ENCODE measurements around the gene BTG2.
"Not testable (repeated sequence)": the region's sequence is repeated elsewhere in the genome, so short reads cannot be mapped to it uniquely, and the experiment has no call there.

BTG2 gene

DNA sequence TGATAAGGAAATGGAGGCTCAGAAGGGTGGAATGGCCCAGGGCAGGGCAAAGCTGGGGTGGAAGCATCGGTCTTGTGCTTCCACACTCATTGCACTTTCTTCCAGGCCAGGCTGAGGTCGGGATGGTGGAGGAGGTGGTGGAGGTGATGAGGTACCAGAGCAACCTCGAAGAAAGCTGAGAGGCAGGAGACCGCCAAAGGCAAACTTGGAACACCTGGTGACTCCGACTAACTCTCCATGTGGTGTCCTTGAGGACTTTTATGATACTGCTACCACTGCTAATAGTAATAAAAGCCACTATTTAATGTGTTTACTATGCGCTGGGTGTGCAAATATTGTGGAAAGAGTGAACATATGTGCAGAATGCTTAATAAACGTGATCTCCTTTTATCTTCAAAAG, 16.9 kb upstream of the BTG2 start:
- intact Hi-C loops (cut with DNase I), result no loop called here
- DNase-seq, result no peak

DNA sequence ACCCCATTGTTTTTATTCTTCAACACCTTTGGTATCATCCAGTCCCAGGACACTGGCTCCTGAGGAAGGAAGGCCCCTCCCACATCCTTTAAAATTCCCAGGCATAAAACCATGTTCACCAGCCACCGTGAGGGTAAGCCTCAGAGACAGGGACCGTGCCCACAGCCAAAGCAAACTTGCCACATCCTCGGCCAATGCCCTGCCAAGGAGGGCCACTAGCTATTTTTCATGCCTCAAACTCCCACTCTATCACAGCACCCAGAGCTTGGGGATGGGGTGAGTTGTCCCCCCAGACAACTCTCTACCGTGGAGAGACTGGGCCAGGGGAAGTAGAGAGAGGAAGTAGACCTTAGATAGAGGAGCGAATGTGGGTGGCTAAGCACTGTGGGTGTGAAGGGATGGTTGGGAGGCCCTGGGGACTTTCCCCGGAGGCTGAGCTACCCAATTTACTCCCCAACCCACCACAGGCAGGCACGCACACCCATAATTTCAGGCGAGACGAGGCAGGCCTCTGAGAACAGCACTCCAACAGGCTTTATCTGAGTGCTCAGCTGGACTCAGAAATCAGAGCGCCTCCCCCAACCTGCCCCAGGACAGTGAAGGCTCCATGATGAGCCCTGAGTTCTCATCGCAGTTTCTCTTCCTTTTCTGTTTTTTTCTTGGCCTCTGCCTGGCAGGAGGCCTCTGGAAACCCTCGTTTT, 15.9 kb upstream of the BTG2 start:
- DNase-seq, result peak in 12 of 42 donors; percentile 20 to 64 (median 44)
- intact Hi-C loops (cut with DNase I), result no loop called here

DNA sequence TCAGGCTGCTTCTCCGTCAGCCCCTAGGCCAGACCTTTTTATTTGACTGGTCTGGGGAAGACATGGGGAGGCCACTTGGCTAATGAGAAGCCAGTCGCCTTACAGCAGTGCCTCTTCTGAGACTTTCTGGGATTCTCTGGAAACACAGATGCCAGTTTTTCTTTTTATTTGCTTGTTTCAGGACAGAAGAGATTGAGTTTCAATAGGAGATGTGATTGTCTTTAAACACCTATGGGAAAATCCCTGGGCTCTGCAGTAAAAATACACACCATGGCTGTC, 15.4 kb upstream of the BTG2 start:
- no peak for DNase-seq
- intact Hi-C loops (cut with DNase I), result no loop called here

- DNase-seq, result peak; percentile 90 to 98 (median 96)
- intact Hi-C loops (cut with DNase I), result no loop called here
Measured at GRCh38 chr1:203290261-203291089, 14.8 kb upstream of the BTG2 start.

DNA sequence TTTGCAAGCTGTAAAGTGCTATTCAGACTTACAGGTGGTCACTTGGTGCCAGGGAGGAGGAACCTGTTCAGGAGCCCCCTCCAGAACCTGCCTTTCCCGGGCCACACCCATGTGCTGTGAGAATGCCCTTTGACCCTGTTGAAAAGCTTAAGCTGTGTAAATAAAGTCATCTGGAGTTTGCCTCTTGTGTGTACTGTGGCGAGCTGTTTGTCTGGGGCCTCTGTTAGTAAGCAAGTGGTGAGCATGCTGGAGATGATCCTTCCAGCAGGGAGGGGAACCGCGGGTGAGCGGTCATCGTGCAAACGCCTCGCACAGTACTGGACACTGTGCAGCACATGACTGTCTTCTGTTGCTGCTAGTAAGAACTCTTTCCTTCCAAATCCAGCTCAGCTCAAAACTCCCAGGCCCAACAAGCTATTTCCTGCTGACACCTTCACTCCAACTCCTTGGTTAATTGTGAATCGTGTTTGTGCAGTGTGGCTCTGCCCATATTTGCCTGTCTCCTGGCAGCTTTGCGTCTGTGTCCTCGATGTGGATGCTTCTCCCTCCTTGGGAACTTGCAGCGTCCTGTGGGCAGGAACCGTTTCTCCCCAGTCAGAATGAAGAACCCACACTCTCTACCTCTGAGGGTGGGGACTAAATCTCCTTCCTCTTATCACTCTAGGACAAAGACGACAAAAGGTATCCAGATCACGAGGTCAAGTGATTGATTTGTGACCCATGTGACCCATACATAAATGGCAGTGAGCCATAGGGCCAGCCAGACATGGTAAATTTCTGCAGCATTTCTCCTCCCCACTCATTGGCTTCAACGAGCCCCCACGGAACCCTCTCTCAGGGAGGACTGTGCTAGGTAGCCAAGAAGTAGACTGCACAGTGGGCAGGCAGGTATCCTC, 13.9 kb upstream of the BTG2 start:
- intact Hi-C loops (cut with DNase I), result no loop called here
- DNase-seq, result peak in 23 of 42 donors; percentile 30 to 81 (median 64)

- DNase-seq, result no peak
- intact Hi-C loops (cut with DNase I), result no loop called here
Measured at GRCh38 chr1:203295796-203296195, 9.5 kb upstream of the BTG2 start.

DNA sequence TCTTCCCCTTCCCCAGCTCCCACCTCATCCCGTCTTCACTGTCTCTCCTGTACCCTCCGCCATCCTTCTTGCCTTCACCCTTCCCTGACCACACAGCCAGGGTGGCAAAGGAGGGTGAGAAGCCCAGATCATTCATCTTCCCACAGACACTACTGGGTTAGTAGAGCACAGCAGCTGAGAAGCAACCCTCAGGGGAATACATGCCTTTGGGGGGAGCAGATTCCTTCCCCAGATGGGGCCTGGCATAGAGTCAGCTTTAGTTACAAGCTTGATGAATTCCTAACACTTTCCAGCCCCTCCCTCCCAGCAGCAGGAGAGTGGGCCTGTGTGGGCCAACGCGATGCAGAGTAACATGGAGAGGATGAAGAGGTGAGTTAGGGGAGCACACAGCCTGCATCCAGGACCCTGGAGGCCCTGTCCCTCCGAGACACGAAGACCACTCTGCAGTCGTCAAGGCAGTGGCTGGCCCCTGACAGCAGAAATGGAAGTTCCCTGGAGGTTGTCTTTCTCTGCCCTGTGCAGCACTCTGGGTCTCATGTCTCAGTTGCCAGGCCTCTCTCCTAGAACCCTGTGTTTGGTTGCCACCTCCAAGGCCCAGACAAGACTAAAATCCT, 8.8 kb upstream of the BTG2 start:
- DNase-seq, result no peak
- intact Hi-C loops (cut with DNase I), result no loop called here

- DNase-seq, result no peak
- intact Hi-C loops (cut with DNase I), result no loop called here
Measured at GRCh38 chr1:203299169-203299568, 6.2 kb upstream of the BTG2 start.

- intact Hi-C loops (cut with DNase I); DNase-seq: not testable (repeated sequence)
Measured at GRCh38 chr1:203299719-203300429, 5.4 kb upstream of the BTG2 start.

GRCh38 chr1:203300441-203301330, 4.6 kb upstream of the BTG2 start:
- intact Hi-C loops (cut with DNase I), result no loop called here

DNA sequence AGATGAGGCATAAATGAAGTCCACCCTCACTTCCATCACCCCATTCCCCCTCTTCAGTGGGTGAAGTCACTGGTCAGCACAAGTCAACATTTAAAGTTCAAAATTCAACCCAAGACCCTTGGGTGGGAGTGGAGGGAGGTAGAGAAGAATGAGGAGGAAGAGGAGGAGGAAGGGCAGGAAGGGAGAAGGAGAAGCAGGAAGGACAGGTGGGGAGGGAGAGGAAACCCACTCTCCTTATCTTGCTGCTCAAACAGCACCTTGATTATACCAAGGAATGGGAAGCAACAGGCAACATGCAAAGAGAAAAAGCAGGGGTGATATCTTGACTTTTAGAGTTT, 4.0 kb upstream of the BTG2 start:
- intact Hi-C loops (cut with DNase I), result no loop called here
- no peak for DNase-seq

More at GRCh38 chr1:203300441-203301330, 4.6 kb upstream of the BTG2 start:
- no peak for DNase-seq

GRCh38 chr1:203302456-203302855, 2.9 kb upstream of the BTG2 start:
- no peak for DNase-seq

DNA sequence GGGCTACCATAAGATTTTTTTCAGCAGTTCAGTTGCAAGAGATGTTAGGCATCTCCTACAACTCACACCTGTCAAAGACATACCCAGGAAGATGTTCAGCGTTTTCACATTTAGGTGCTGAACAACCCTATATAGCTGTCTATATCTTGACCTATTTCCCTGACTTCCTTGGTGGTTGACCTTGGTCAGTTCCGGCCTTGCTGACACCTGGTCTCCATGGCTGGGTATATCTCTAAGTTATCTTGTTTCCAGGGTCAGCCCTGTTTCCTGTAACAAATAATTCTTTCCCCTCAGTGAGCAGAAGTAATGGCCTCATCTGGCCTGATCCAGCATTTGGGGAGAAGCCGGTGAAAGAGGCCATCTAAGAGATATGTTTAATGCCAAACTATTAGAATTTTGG, 2.4 kb upstream of the BTG2 start:
- no peak for DNase-seq
- intact Hi-C loops (cut with DNase I), result no loop called here

More at GRCh38 chr1:203302456-203302855, 2.9 kb upstream of the BTG2 start:
- intact Hi-C loops (cut with DNase I), result no loop called here

GRCh38 chr1:203304391-203304918, 864 bp upstream of the BTG2 start:
- intact Hi-C loops (cut with DNase I), result no loop called here
- DNase-seq, result peak in 2 of 42 donors; percentile 26 to 39

DNA sequence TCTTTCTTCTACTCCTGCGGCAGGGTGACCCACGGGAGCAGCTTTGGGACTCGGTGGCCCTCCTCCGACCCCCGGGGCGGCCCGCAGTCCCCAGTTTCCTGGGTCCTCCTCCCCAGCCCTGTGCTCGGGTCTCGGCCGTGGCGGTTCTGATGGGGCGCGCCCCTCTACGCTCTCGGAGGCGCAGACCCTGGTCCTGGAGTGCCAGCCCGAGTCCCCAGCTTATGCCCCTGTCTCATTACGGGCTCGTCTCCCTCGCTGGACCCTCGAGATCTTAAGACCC, 430 bp downstream of the BTG2 start:
- DNase-seq, result peak in 4 of 42 donors; percentile 8 to 58 (median 32)
- intact Hi-C loops (cut with DNase I), result no loop called here

DNA sequence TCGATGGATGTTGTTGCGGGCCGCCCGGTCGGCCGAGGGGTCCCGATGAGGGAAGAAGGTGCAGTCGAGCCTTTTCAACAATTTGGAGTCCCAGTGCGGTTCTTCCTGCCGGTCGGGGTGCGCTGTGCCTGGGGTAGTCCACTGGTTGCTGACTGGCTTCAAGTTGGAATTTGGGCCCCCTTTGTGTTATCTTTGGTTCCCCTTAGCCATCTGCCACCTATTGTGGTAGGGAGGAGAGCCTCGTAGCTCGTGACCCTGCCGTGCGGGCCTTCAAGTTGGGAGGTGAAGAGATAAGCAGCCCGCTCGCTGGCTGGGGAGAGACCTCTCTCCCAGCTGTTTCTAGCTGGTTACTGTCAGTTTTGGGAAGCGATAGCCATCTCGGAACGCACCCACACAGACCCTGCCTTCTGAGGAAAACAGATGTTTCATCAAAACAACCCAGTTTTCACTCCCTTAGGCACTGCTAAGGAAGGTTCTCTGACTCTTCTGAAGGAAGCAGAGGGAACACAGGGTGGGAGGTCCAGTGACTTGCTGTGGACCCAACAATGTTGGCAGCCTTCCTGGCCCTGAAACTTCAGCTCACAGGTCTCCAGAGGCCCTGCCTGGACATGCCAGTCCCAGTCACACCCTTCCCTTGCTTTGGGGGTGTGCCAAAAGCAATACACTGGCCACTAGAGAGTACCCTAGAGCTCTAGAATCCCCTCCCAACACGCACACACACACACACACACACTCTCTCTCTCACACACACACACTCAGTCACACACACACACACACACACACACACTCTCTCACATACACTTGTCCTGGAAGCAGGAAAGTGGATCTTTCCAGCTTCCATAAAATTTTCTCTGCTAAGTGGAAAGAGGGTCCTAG, 1.0 kb downstream of the BTG2 start:
- peak in 40 of 42 donors; percentile 38 to 88 (median 74) for DNase-seq
- intact Hi-C loops (cut with DNase I), result no loop called here

Data from head of caudate nucleus (tissue), 42 donors.